ENCODE measurements around the gene ME1.

DNA sequence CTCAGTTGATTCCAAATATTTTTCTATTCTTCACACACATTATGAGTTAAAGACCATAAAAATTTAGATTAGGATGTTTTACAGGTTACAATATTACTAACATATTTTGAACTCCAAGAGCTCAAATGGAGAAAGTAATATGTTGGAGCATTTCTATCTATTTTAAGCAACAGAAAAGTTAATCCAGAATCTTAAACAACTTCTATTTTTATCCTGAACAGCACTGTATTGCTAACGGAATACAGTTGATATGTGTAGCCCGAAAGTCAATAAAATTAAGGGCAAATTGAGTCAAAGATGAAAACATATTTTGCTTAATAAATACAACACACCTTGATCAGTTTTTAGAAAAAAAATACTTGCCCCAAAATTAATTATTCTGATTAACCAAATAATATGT, 97.4 kb downstream of the ME1 start:
- TF ChIP-seq, protein P1, sequence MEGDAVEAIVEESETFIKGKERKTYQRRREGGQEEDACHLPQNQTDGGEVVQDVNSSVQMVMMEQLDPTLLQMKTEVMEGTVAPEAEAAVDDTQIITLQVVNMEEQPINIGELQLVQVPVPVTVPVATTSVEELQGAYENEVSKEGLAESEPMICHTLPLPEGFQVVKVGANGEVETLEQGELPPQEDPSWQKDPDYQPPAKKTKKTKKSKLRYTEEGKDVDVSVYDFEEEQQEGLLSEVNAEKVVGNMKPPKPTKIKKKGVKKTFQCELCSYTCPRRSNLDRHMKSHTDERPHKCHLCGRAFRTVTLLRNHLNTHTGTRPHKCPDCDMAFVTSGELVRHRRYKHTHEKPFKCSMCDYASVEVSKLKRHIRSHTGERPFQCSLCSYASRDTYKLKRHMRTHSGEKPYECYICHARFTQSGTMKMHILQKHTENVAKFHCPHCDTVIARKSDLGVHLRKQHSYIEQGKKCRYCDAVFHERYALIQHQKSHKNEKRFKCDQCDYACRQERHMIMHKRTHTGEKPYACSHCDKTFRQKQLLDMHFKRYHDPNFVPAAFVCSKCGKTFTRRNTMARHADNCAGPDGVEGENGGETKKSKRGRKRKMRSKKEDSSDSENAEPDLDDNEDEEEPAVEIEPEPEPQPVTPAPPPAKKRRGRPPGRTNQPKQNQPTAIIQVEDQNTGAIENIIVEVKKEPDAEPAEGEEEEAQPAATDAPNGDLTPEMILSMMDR (IDR thresholded peaks at IDR 0.05): no peak
- TF ChIP-seq POLR2A (IDR thresholded peaks at IDR 0.05): no peak

Data from esophagus squamous epithelium (tissue), 4 donors.